Measurements from ENCODE around the gene SPINK2. TPM values are rescaled to one million over a fixed set of nuclear protein-coding genes. Genes with fewer than 3 reads are reported as not detected.
A peak's percentile ranks its signal among the peaks of the same experiment; 100 is the strongest.

Gene SPINK2
- total RNA-seq, 1 donor from 2014 or later, result not detected

GRCh38 chr4:56863441-56864139 lies 42.1 kb upstream of the SPINK2 start:
- Mint-ChIP-seq H3K36me3 (ENCODE audit: low read depth, unreplicated experiment) (no peaks in the 10 kb centered on the region), H3K27me3 (ENCODE audit: low read depth, unreplicated experiment) (peaks cover 4% of the 10 kb centered on the region), H3K4me3 (ENCODE audit: unreplicated experiment) (no peak overlapping the region), H3K9me3 (ENCODE audit: unreplicated experiment) (peaks cover 5% of the 10 kb centered on the region), H3K4me1 (ENCODE audit: low read depth, unreplicated experiment) (peaks cover 3% of the 10 kb centered on the region), H3K27ac (ENCODE audit: unreplicated experiment) (no peak overlapping the region)
- no peak overlapping the region for H2AFZ ChIP-seq (ENCODE audit: low read depth, low read length)
- no peaks in the 10 kb centered on the region for H3K4me1 ChIP-seq (ENCODE audit: insufficient read depth, low read length)
- no peaks in the 10 kb centered on the region for H3K9me3 ChIP-seq (ENCODE audit: insufficient read depth, low read depth, low read length)
- H3K4me2 ChIP-seq (ENCODE audit: low read length), result no peak overlapping the region
- FAIRE-seq, result no peak
- H3K4me3 ChIP-seq (ENCODE audit: insufficient read depth, low read depth, low read length), result no peak overlapping the region
- no peak overlapping the region for H3K27ac ChIP-seq (ENCODE audit: low read depth, low read length)
- no peaks in the 10 kb centered on the region for H3K79me2 ChIP-seq (ENCODE audit: insufficient read depth, low read length)
- no peaks in the 10 kb centered on the region for H3K27me3 ChIP-seq (ENCODE audit: insufficient read depth, low read length)
- TF ChIP-seq EZH2 (IDR thresholded peaks at IDR 0.05; ENCODE audit: insufficient read depth, low read length) (no peak), CTCF (IDR thresholded peaks at IDR 0.05; ENCODE audit: insufficient read depth, low read depth, low read length) (no peak)
- no peaks in the 10 kb centered on the region for H4K20me1 ChIP-seq (ENCODE audit: insufficient read depth, low read length)
- no peak overlapping the region for H3K9ac ChIP-seq (ENCODE audit: low read length)
- no peaks in the 10 kb centered on the region for H3K36me3 ChIP-seq (ENCODE audit: insufficient read depth, low read length)
- peak; percentile 29 for DNase-seq (ENCODE audit: low read depth)

- peaks cover 5% of the 10 kb centered on the region for H3K9me3 Mint-ChIP-seq (ENCODE audit: unreplicated experiment)
- Histone ChIP-seq H3K79me2 (ENCODE audit: insufficient read depth, low read length) (no peaks in the 10 kb centered on the region), H3K27me3 (ENCODE audit: insufficient read depth, low read length) (no peaks in the 10 kb centered on the region), H4K20me1 (ENCODE audit: insufficient read depth, low read length) (no peaks in the 10 kb centered on the region), H3K4me1 (ENCODE audit: insufficient read depth, low read length) (no peaks in the 10 kb centered on the region), H3K9ac (ENCODE audit: low read length) (no peak overlapping the region), H3K4me3 (ENCODE audit: insufficient read depth, low read depth, low read length) (no peak overlapping the region), H3K27ac (ENCODE audit: low read depth, low read length) (no peak overlapping the region), H2AFZ (ENCODE audit: low read depth, low read length) (no peak overlapping the region), H3K36me3 (ENCODE audit: insufficient read depth, low read length) (no peaks in the 10 kb centered on the region), H3K9me3 (ENCODE audit: insufficient read depth, low read depth, low read length) (no peaks in the 10 kb centered on the region), H3K4me2 (ENCODE audit: low read length) (no peak overlapping the region)
- no peak overlapping the region for H3K27ac Mint-ChIP-seq (ENCODE audit: unreplicated experiment)
- no peaks in the 10 kb centered on the region for H3K36me3 Mint-ChIP-seq (ENCODE audit: low read depth, unreplicated experiment)
- peaks cover 9% of the 10 kb centered on the region for H3K27me3 Mint-ChIP-seq (ENCODE audit: low read depth, unreplicated experiment)
- H3K4me3 Mint-ChIP-seq (ENCODE audit: unreplicated experiment), result no peak overlapping the region
- DNase-seq (ENCODE audit: low read depth) (peak; percentile 19), FAIRE-seq (no peak)
- TF ChIP-seq EZH2 (IDR thresholded peaks at IDR 0.05; ENCODE audit: insufficient read depth, low read length) (no peak), CTCF (IDR thresholded peaks at IDR 0.05; ENCODE audit: insufficient read depth, low read depth, low read length) (no peak)
- peaks cover 3% of the 10 kb centered on the region for H3K4me1 Mint-ChIP-seq (ENCODE audit: low read depth, unreplicated experiment)
Measured at GRCh38 chr4:56861360-56861759, 39.9 kb upstream of the SPINK2 start.

- H3K4me2 ChIP-seq (ENCODE audit: low read length), result no peak overlapping the region
- no peak for TF ChIP-seq EZH2 (IDR thresholded peaks at IDR 0.05; ENCODE audit: insufficient read depth, low read length)
- no peak for TF ChIP-seq CTCF (IDR thresholded peaks at IDR 0.05; ENCODE audit: insufficient read depth, low read depth, low read length)
- H3K36me3 ChIP-seq (ENCODE audit: insufficient read depth, low read length), result no peaks in the 10 kb centered on the region
- Mint-ChIP-seq H3K27ac (ENCODE audit: unreplicated experiment) (no peak overlapping the region), H3K36me3 (ENCODE audit: low read depth, unreplicated experiment) (no peaks in the 10 kb centered on the region), H3K9me3 (ENCODE audit: unreplicated experiment) (peaks cover 4% of the 10 kb centered on the region), H3K27me3 (ENCODE audit: low read depth, unreplicated experiment) (peaks cover 9% of the 10 kb centered on the region), H3K4me3 (ENCODE audit: unreplicated experiment) (no peak overlapping the region), H3K4me1 (ENCODE audit: low read depth, unreplicated experiment) (peaks cover 3% of the 10 kb centered on the region)
- H4K20me1 ChIP-seq (ENCODE audit: insufficient read depth, low read length), result no peaks in the 10 kb centered on the region
- no peak overlapping the region for H2AFZ ChIP-seq (ENCODE audit: low read depth, low read length)
- no peaks in the 10 kb centered on the region for H3K79me2 ChIP-seq (ENCODE audit: insufficient read depth, low read length)
- H3K27ac ChIP-seq (ENCODE audit: low read depth, low read length), result no peak overlapping the region
- DNase-seq (ENCODE audit: low read depth), result no peak
- H3K9me3 ChIP-seq (ENCODE audit: insufficient read depth, low read depth, low read length), result no peaks in the 10 kb centered on the region
- H3K4me3 ChIP-seq (ENCODE audit: insufficient read depth, low read depth, low read length), result no peak overlapping the region
- no peaks in the 10 kb centered on the region for H3K4me1 ChIP-seq (ENCODE audit: insufficient read depth, low read length)
- H3K27me3 ChIP-seq (ENCODE audit: insufficient read depth, low read length), result no peaks in the 10 kb centered on the region
- no peak for FAIRE-seq
- H3K9ac ChIP-seq (ENCODE audit: low read length), result no peak overlapping the region
Measured at GRCh38 chr4:56860781-56861180, 39.3 kb upstream of the SPINK2 start.
